ENCODE data around the gene ANKRD53.

Gene ANKRD53

GRCh38 chr2:70978341-70979179 is at the start of gene ANKRD53:
Gene ANKRD53, plus strand, starts transcription at chr2:70978630. Its CDS starts 16 bp downstream, at chr2:70978646.
- Histone ChIP-seq H3K9ac (ENCODE audit: low read length) (peak within 1 kb of the TSS; percentile 52), H3K4me3 (ENCODE audit: low read depth, low read length) (peak within 1 kb of the TSS; percentile 75), H3K9me3 (ENCODE audit: control insufficient read depth, insufficient read depth, low read depth, low read length) (no peaks in the 10 kb centered on the region)

GRCh38 chr2:70930371-70931329 is 47.8 kb upstream of the ANKRD53 start:
- Histone ChIP-seq H3K4me3 (ENCODE audit: low read depth, low read length) (no peak overlapping the region), H3K36me3 (ENCODE audit: control insufficient read depth, insufficient read depth, low read length) (no peaks in the 10 kb centered on the region), H3K9ac (ENCODE audit: low read length) (no peak overlapping the region), H3K4me1 (ENCODE audit: control insufficient read depth, insufficient read depth, low read length) (peaks cover 3% of the 10 kb centered on the region; the same call in 1 of the 2 replicates), H3K27ac (ENCODE audit: low read depth, low read length) (no peak overlapping the region), H3K27me3 (ENCODE audit: control insufficient read depth, insufficient read depth, low read length) (peaks cover 55% of the 10 kb centered on the region), H3K9me3 (ENCODE audit: control insufficient read depth, insufficient read depth, low read depth, low read length) (no peaks in the 10 kb centered on the region)

More at GRCh38 chr2:70978341-70979179, at the start of gene ANKRD53:
- H3K4me1 ChIP-seq (ENCODE audit: control insufficient read depth, insufficient read depth, low read length), result peaks cover 15% of the 10 kb centered on the region
- H3K27me3 ChIP-seq (ENCODE audit: control insufficient read depth, insufficient read depth, low read length), result peaks cover 26% of the 10 kb centered on the region
- no peaks in the 10 kb centered on the region for H3K36me3 ChIP-seq (ENCODE audit: control insufficient read depth, insufficient read depth, low read length)
- no peak within 1 kb of the TSS for H3K27ac ChIP-seq (ENCODE audit: low read depth, low read length)

- Histone ChIP-seq H3K27me3 (ENCODE audit: control insufficient read depth, insufficient read depth, low read length) (peaks cover 51% of the 10 kb centered on the region), H3K4me1 (ENCODE audit: control insufficient read depth, insufficient read depth, low read length) (peaks cover 11% of the 10 kb centered on the region), H3K36me3 (ENCODE audit: control insufficient read depth, insufficient read depth, low read length) (no peaks in the 10 kb centered on the region)
Measured at GRCh38 chr2:70931376-70932000, 46.9 kb upstream of the ANKRD53 start.

GRCh38 chr2:70932631-70933230 is 45.7 kb upstream of the ANKRD53 start:
- Histone ChIP-seq H3K36me3 (ENCODE audit: control insufficient read depth, insufficient read depth, low read length) (no peaks in the 10 kb centered on the region), H3K4me3 (ENCODE audit: low read depth, low read length) (no peak overlapping the region), H3K9me3 (ENCODE audit: control insufficient read depth, insufficient read depth, low read depth, low read length) (no peaks in the 10 kb centered on the region), H3K27ac (ENCODE audit: low read depth, low read length) (no peak overlapping the region), H3K4me1 (ENCODE audit: control insufficient read depth, insufficient read depth, low read length) (peaks cover 23% of the 10 kb centered on the region), H3K9ac (ENCODE audit: low read length) (no peak overlapping the region), H3K27me3 (ENCODE audit: control insufficient read depth, insufficient read depth, low read length) (peaks cover 52% of the 10 kb centered on the region)

More at GRCh38 chr2:70931376-70932000, 46.9 kb upstream of the ANKRD53 start:
- H3K9ac ChIP-seq (ENCODE audit: low read length), result no peak overlapping the region
- no peak overlapping the region for H3K27ac ChIP-seq (ENCODE audit: low read depth, low read length)
- no peaks in the 10 kb centered on the region for H3K9me3 ChIP-seq (ENCODE audit: control insufficient read depth, insufficient read depth, low read depth, low read length)
- no peak overlapping the region for H3K4me3 ChIP-seq (ENCODE audit: low read depth, low read length)

GRCh38 chr2:70934981-70935380 is 43.4 kb upstream of the ANKRD53 start:
- H3K4me1 ChIP-seq (ENCODE audit: control insufficient read depth, insufficient read depth, low read length), result peaks cover 43% of the 10 kb centered on the region
- no peak overlapping the region for H3K27ac ChIP-seq (ENCODE audit: low read depth, low read length)
- H3K27me3 ChIP-seq (ENCODE audit: control insufficient read depth, insufficient read depth, low read length), result peaks cover 66% of the 10 kb centered on the region
- no peak overlapping the region for H3K4me3 ChIP-seq (ENCODE audit: low read depth, low read length)
- H3K9me3 ChIP-seq (ENCODE audit: control insufficient read depth, insufficient read depth, low read depth, low read length), result no peaks in the 10 kb centered on the region
- H3K36me3 ChIP-seq (ENCODE audit: control insufficient read depth, insufficient read depth, low read length), result no peaks in the 10 kb centered on the region
- no peak overlapping the region for H3K9ac ChIP-seq (ENCODE audit: low read length)

- Histone ChIP-seq H3K9me3 (ENCODE audit: control insufficient read depth, insufficient read depth, low read depth, low read length) (no peaks in the 10 kb centered on the region), H3K9ac (ENCODE audit: low read length) (no peak within 1 kb of the TSS), H3K4me1 (ENCODE audit: control insufficient read depth, insufficient read depth, low read length) (peaks cover 43% of the 10 kb centered on the region), H3K4me3 (ENCODE audit: low read depth, low read length) (no peak within 1 kb of the TSS), H3K27me3 (ENCODE audit: control insufficient read depth, insufficient read depth, low read length) (peaks cover 69% of the 10 kb centered on the region), H3K27ac (ENCODE audit: low read depth, low read length) (no peak within 1 kb of the TSS), H3K36me3 (ENCODE audit: control insufficient read depth, insufficient read depth, low read length) (no peaks in the 10 kb centered on the region)
Measured at GRCh38 chr2:70935468-70936164, 42.8 kb upstream of the ANKRD53 start, which contains the start of gene ATP6V1B1. Gene ATP6V1B1, plus strand, starts transcription at chr2:70935900. Its CDS starts 55 bp downstream, at chr2:70935955.

GRCh38 chr2:70936165-70936978 is 42.1 kb upstream of the ANKRD53 start:
- Histone ChIP-seq H3K4me3 (ENCODE audit: low read depth, low read length) (no peak overlapping the region), H3K4me1 (ENCODE audit: control insufficient read depth, insufficient read depth, low read length) (peaks cover 43% of the 10 kb centered on the region), H3K27ac (ENCODE audit: low read depth, low read length) (no peak overlapping the region), H3K9ac (ENCODE audit: low read length) (no peak overlapping the region), H3K9me3 (ENCODE audit: control insufficient read depth, insufficient read depth, low read depth, low read length) (no peaks in the 10 kb centered on the region), H3K27me3 (ENCODE audit: control insufficient read depth, insufficient read depth, low read length) (peaks cover 72% of the 10 kb centered on the region), H3K36me3 (ENCODE audit: control insufficient read depth, insufficient read depth, low read length) (no peaks in the 10 kb centered on the region)

- peaks cover 80% of the 10 kb centered on the region for H3K27me3 ChIP-seq (ENCODE audit: control insufficient read depth, insufficient read depth, low read length)
- no peaks in the 10 kb centered on the region for H3K9me3 ChIP-seq (ENCODE audit: control insufficient read depth, insufficient read depth, low read depth, low read length)
- peaks cover 43% of the 10 kb centered on the region for H3K4me1 ChIP-seq (ENCODE audit: control insufficient read depth, insufficient read depth, low read length)
- H3K9ac ChIP-seq (ENCODE audit: low read length), result no peak overlapping the region
- H3K27ac ChIP-seq (ENCODE audit: low read depth, low read length), result no peak overlapping the region
- no peak overlapping the region for H3K4me3 ChIP-seq (ENCODE audit: low read depth, low read length)
- H3K36me3 ChIP-seq (ENCODE audit: control insufficient read depth, insufficient read depth, low read length), result no peaks in the 10 kb centered on the region
Measured at GRCh38 chr2:70936979-70937811, 41.2 kb upstream of the ANKRD53 start.

Measured in HUES6 (cell line).